Keratinocyte (primary cell): ENCODE measurements around the gene STK4. TPM values are rescaled to one million over a fixed set of nuclear protein-coding genes. Genes with fewer than 3 reads are reported as not detected.
"Not testable (repeated sequence)": the region's sequence is repeated elsewhere in the genome, so short reads cannot be mapped to it uniquely, and the experiment has no call there.

Experiments
- DNase-seq: peaks from one replicate; pipeline ENCODE4 v3.0.0-alpha.2; 2011; ENCODE audit warnings: low read depth, missing footprints, low spot score
- FAIRE-seq: peaks from 2 replicates; lab custom pipeline; 2011; peaks lifted over from hg19 to GRCh38; lab: Jason Lieb, UNC
- H2AFZ ChIP-seq: 2 replicates; pipeline ENCODE4 v1.6.0; 2012; ENCODE audit warnings: low read length, control low read depth, inconsistent platforms; ENCODE audit not compliant: control insufficient read depth
- H3K27ac ChIP-seq: 2 replicates; pipeline ENCODE4 v1.5.1; 2011; ENCODE audit warnings: low read length; ENCODE audit not compliant: control insufficient read depth, insufficient read depth
- H3K27me3 ChIP-seq: 3 replicates; pipeline ENCODE4 v1.6.0; 2011; ENCODE audit warnings: low read length; ENCODE audit not compliant: control insufficient read depth, insufficient read depth; ENCODE audit errors: extremely low read depth
- H3K36me3 ChIP-seq, 2 experiments: 2 replicates in 1 of 2; 3 replicates in 1 of 2; pipeline ENCODE4 v1.5.1; 2011; ENCODE audit warnings: low read length in 2 of 2, mild to moderate bottlenecking in 1 of 2; ENCODE audit not compliant: control insufficient read depth in 2 of 2, insufficient read depth in 2 of 2; ENCODE audit errors: extremely low read depth in 1 of 2
- H3K4me1 ChIP-seq: 3 replicates; pipeline ENCODE4 v1.5.1; 2011; ENCODE audit warnings: low read length; ENCODE audit not compliant: control insufficient read depth, insufficient read depth; ENCODE audit errors: extremely low read depth
- H3K4me2 ChIP-seq: 3 replicates; pipeline ENCODE4 v1.6.0; 2011; ENCODE audit warnings: low read depth, low read length; ENCODE audit not compliant: control insufficient read depth, insufficient read depth; ENCODE audit errors: extremely low read depth
- H3K4me3 ChIP-seq, 3 experiments: fragments of 200-600 bp in 1 of 3; sonication (generic) in 1 of 3; 2 replicates in 2 of 3; 3 replicates in 1 of 3; pipeline ENCODE4 v1.5.1; 2011 to 2016; ENCODE audit warnings: low read length in 3 of 3, mild to moderate bottlenecking in 3 of 3, control low read depth in 2 of 3, inconsistent platforms in 1 of 3, low read depth in 1 of 3, mixed read lengths in 1 of 3, mixed run types in 1 of 3, moderate library complexity in 1 of 3; ENCODE audit not compliant: control insufficient read depth in 2 of 3, insufficient read depth in 2 of 3; ENCODE audit errors: extremely low read depth in 1 of 3
- H3K79me2 ChIP-seq: 2 replicates; pipeline ENCODE4 v1.6.0; 2012; ENCODE audit warnings: low read length; ENCODE audit not compliant: control insufficient read depth, insufficient read depth
- H3K9ac ChIP-seq: 3 replicates; pipeline ENCODE4 v1.6.0; 2011; ENCODE audit warnings: low read length; ENCODE audit not compliant: control insufficient read depth, insufficient read depth; ENCODE audit errors: extremely low read depth
- H3K9me1 ChIP-seq: 3 replicates; pipeline ENCODE4 v1.6.0; 2011; ENCODE audit warnings: low read length; ENCODE audit not compliant: control insufficient read depth, insufficient read depth; ENCODE audit errors: extremely low read depth
- H3K9me3 ChIP-seq: 2 replicates; pipeline ENCODE4 v1.5.1; 2012; ENCODE audit warnings: low read depth, low read length; ENCODE audit not compliant: control insufficient read depth
- H4K20me1 ChIP-seq: 3 replicates; pipeline ENCODE4 v1.6.0; 2011; ENCODE audit warnings: low read length; ENCODE audit not compliant: control insufficient read depth, insufficient read depth; ENCODE audit errors: extremely low read depth
- CTCF ChIP-seq, 3 experiments: IDR thresholded peaks in 1 of 3; conservative IDR thresholded peaks in 1 of 3; optimal IDR thresholded peaks in 1 of 3; 2 replicates in 2 of 3; 3 replicates in 1 of 3; pipeline versions ENCODE3 to v1.5.1; 2011; ENCODE audit warnings: low read length in 3 of 3, mild to moderate bottlenecking in 3 of 3, moderate library complexity in 2 of 3, control low read depth in 1 of 3, inconsistent platforms in 1 of 3; ENCODE audit not compliant: insufficient read depth in 2 of 3; ENCODE audit errors: extremely low read depth in 1 of 3
- EZH2 ChIP-seq: IDR thresholded peaks from one replicate; pipeline ENCODE4 v1.6.1; 2012; ENCODE audit warnings: inconsistent platforms, mild to moderate bottlenecking, low read length, moderate library complexity
- dilution Hi-C: fragments of 300-500 bp; cut with MboI; formaldehyde crosslinking; loops from one replicate; pipeline ENCODE4 v1.7.0; 2020; ENCODE audit warnings: low sequenced_read_pairs; ENCODE audit not compliant: extremely low pct_ligation_motif_present
- polyA plus RNA-seq, 5 experiments: library from polyadenylated mRNA; depleted of rRNA in 3 of 5; stranded (reverse) in 3 of 5; stranded (forward) in 1 of 5; unstranded in 1 of 5; fragments of >200 nt; gene quantifications; 1 replicate in 1 of 5; 2 replicates in 3 of 5; 3 replicates in 1 of 5; pipeline versions ENCODE4 v1.2.1 to v1.2.3, GENCODE V29; 2011 to 2012; ENCODE audit warnings: missing spikeins in 2 of 5, low read depth in 1 of 5, low replicate concordance in 1 of 5

STK4 gene
- polyA plus RNA-seq, 1 donor (not counting 4 experiments of a cell fraction or from before 2014, with no cell fraction given): 30.5 TPM

GRCh38 chr20:45011108-45011526, 44.8 kb downstream of the STK4 start:
- Histone ChIP-seq H3K9ac (peak overlapping the region; percentile 60), H4K20me1 (no peaks in the 10 kb centered on the region), H3K27ac (peak overlapping the region; percentile 84), H3K79me2 (peaks cover 4% of the 10 kb centered on the region), H3K9me1 (no peaks in the 10 kb centered on the region), H3K4me2 (peak overlapping the region; percentile 78), H3K36me3 (peaks cover 0 to 4% of the 10 kb centered on the region in 2 experiments), H3K27me3 (no peaks in the 10 kb centered on the region), H3K4me1 (peaks cover 51% of the 10 kb centered on the region), H3K9me3 (no peaks in the 10 kb centered on the region), H3K4me3 (peak overlapping the region in 1 of 3 experiments; percentile 19), H2AFZ (no peak overlapping the region)
- dilution Hi-C loops: no loop called here
- TF ChIP-seq EZH2 (no peak), CTCF (optimal IDR thresholded peaks at IDR 0.05 in 1 of 3, IDR thresholded peaks at IDR 0.05 in 1 of 3, conservative IDR thresholded peaks at IDR 0.05 in 1 of 3; ENCODE audit: extremely low read depth in 1 of 3, insufficient read depth in 2 of 3, low read length in 3 of 3) (peak; percentile 52 to 76 (median 72))
- DNase-seq (no peak), FAIRE-seq (peak; percentile 52)

- peaks cover 0 to under 1% of the 10 kb centered on the region in 2 experiments for H3K36me3 ChIP-seq
- H3K79me2 ChIP-seq: peaks cover under 1% of the 10 kb centered on the region
- dilution Hi-C loops: no loop called here
- FAIRE-seq (no peak), DNase-seq (peak; percentile 49)
- no peak overlapping the region for H3K9ac ChIP-seq
- no peaks in the 10 kb centered on the region for H4K20me1 ChIP-seq
- H3K9me3 ChIP-seq: no peaks in the 10 kb centered on the region
- no peaks in the 10 kb centered on the region for H3K27me3 ChIP-seq
- peak overlapping the region; percentile 45 for H3K27ac ChIP-seq
- peak overlapping the region; percentile 60 for H3K4me2 ChIP-seq
- no peak overlapping the region for H3K4me3 ChIP-seq
- peaks cover 65% of the 10 kb centered on the region for H3K4me1 ChIP-seq
- TF ChIP-seq EZH2 (no peak), CTCF (optimal IDR thresholded peaks at IDR 0.05 in 1 of 3, IDR thresholded peaks at IDR 0.05 in 1 of 3, conservative IDR thresholded peaks at IDR 0.05 in 1 of 3; ENCODE audit: extremely low read depth in 1 of 3, insufficient read depth in 2 of 3, low read length in 3 of 3) (no peak)
- H3K9me1 ChIP-seq: no peaks in the 10 kb centered on the region
- H2AFZ ChIP-seq: no peak overlapping the region
Observed at GRCh38 chr20:45012682-45013302, 46.5 kb downstream of the STK4 start.

GRCh38 chr20:45014131-45014530, 47.8 kb downstream of the STK4 start:
- H4K20me1 ChIP-seq, H3K4me3 ChIP-seq, H3K9me1 ChIP-seq, DNase-seq, H2AFZ ChIP-seq, dilution Hi-C loops, H3K36me3 ChIP-seq, H3K9me3 ChIP-seq, H3K79me2 ChIP-seq, H3K27me3 ChIP-seq, FAIRE-seq: not testable (repeated sequence)
- peak overlapping the region; percentile 0 for H3K9ac ChIP-seq
- H3K4me1 ChIP-seq: peaks cover 67% of the 10 kb centered on the region
- peak overlapping the region; percentile 41 for H3K4me2 ChIP-seq
- H3K27ac ChIP-seq: peak overlapping the region; percentile 65
